Hepatocyte (in vitro differentiated cells): ENCODE measurements around the gene KRT27.

Experiments used
- EZH2phosphoT487 ChIP-seq: fragments of 200-600 bp; sonication (generic); IDR thresholded peaks from one replicate; pipeline ENCODE4 v1.6.1; 2018; ENCODE audit warnings: antibody characterized with exemption, mild to moderate bottlenecking, low read depth, moderate library complexity; ENCODE audit not compliant: unreplicated experiment, severe bottlenecking
- TF ChIP-seq, protein P1 (sequence below): fragments of 200-600 bp; sonication (generic); IDR thresholded peaks from 2 replicates; pipeline ENCODE4 v1.5.1; 2016; ENCODE audit warnings: antibody characterized with exemption, mild to moderate bottlenecking; ENCODE audit not compliant: poor library complexity

DNA sequence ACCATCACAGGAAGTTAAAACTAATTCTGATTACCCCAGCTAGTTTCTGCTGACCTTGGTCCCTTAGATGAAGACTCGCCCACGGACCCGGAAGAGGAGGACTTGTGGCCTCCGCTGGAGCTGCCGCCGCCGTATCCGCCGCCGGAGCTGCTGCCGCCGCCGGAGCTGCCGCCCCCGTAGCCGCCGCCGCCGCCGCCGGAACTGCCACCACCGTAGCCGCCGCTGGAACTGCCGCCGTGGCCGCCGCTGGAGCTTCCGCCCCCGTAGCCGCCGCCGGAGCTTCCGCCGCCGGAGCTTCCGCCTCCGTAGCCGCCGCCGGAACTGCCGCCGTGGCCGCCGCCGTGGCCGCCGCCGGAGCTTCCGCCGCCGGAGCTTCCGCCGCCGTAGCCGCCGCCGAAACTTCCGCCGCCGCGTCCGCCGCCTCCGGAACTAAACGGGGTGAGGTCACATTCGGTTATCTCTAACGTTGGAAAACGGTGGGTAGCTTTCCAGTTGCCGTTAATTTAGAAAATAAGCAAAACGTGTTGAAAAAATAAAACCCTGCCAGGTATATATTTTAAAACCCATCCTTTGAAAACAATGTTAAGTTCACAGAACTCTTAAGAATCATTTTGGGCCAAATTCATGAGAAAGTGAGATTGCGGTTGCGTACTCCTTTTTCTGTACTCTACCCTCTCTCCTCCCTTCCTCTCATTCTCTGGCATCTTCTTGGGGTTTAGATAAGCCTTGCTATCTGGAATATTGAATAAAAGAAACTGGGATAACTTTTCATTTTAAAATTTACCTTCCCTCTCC lies 36.6 kb upstream of the KRT27 start:
- TF ChIP-seq, protein P1, sequence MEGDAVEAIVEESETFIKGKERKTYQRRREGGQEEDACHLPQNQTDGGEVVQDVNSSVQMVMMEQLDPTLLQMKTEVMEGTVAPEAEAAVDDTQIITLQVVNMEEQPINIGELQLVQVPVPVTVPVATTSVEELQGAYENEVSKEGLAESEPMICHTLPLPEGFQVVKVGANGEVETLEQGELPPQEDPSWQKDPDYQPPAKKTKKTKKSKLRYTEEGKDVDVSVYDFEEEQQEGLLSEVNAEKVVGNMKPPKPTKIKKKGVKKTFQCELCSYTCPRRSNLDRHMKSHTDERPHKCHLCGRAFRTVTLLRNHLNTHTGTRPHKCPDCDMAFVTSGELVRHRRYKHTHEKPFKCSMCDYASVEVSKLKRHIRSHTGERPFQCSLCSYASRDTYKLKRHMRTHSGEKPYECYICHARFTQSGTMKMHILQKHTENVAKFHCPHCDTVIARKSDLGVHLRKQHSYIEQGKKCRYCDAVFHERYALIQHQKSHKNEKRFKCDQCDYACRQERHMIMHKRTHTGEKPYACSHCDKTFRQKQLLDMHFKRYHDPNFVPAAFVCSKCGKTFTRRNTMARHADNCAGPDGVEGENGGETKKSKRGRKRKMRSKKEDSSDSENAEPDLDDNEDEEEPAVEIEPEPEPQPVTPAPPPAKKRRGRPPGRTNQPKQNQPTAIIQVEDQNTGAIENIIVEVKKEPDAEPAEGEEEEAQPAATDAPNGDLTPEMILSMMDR: no peak
- no peak for TF ChIP-seq EZH2phosphoT487
